ENCODE data around the gene PLCB3.
A peak's percentile ranks its signal among the peaks of the same experiment; 100 is the strongest.

PLCB3 gene

GRCh38 chr11:64251016-64251752 is at the start of gene PLCB3:
Gene PLCB3 (plus strand): TSS chr11:64251530. CDS start chr11:64251650, 120 bp downstream.
- H3K27ac ChIP-seq: peak within 1 kb of the TSS; percentile 73
- TF ChIP-seq CTCF (IDR thresholded peaks at IDR 0.05; ENCODE audit: low read depth, low read length): peak; percentile 48; the same call in 1 of the 2 replicates
- H3K27me3 ChIP-seq (ENCODE audit: insufficient read depth, low read depth, severe bottlenecking): no peaks in the 10 kb centered on the region
- peaks cover 16% of the 10 kb centered on the region for H3K36me3 ChIP-seq
- DNase-seq: peak; percentile 66
- H3K4me3 ChIP-seq (ENCODE audit: low read depth, low read length): peak within 1 kb of the TSS; percentile 78
- H3K9me3 ChIP-seq (ENCODE audit: severe bottlenecking): no peaks in the 10 kb centered on the region

GRCh38 chr11:64201543-64201942 is 49.8 kb upstream of the PLCB3 start:
- no peaks in the 10 kb centered on the region for H3K27me3 ChIP-seq (ENCODE audit: insufficient read depth, low read depth, severe bottlenecking)
- TF ChIP-seq CTCF (IDR thresholded peaks at IDR 0.05; ENCODE audit: low read depth, low read length): no peak
- DNase-seq: no peak
- H3K27ac ChIP-seq: no peak overlapping the region
- H3K4me3 ChIP-seq (ENCODE audit: low read depth, low read length): no peak overlapping the region
- H3K36me3 ChIP-seq: peaks cover 95% of the 10 kb centered on the region
- H3K9me3 ChIP-seq (ENCODE audit: severe bottlenecking): no peaks in the 10 kb centered on the region

GRCh38 chr11:64202992-64203391 is 48.3 kb upstream of the PLCB3 start:
- H3K36me3 ChIP-seq: peaks cover 93% of the 10 kb centered on the region
- no peak overlapping the region for H3K4me3 ChIP-seq (ENCODE audit: low read depth, low read length)
- no peak for TF ChIP-seq CTCF (IDR thresholded peaks at IDR 0.05; ENCODE audit: low read depth, low read length)
- no peak for DNase-seq
- no peaks in the 10 kb centered on the region for H3K9me3 ChIP-seq (ENCODE audit: severe bottlenecking)
- H3K27ac ChIP-seq: no peak overlapping the region
- no peaks in the 10 kb centered on the region for H3K27me3 ChIP-seq (ENCODE audit: insufficient read depth, low read depth, severe bottlenecking)

GRCh38 chr11:64203421-64204079 is 47.8 kb upstream of the PLCB3 start:
- Histone ChIP-seq H3K36me3 (peaks cover 88% of the 10 kb centered on the region), H3K4me3 (ENCODE audit: low read depth, low read length) (no peak overlapping the region), H3K9me3 (ENCODE audit: severe bottlenecking) (no peaks in the 10 kb centered on the region), H3K27me3 (ENCODE audit: insufficient read depth, low read depth, severe bottlenecking) (no peaks in the 10 kb centered on the region), H3K27ac (no peak overlapping the region)
- no peak for TF ChIP-seq CTCF (IDR thresholded peaks at IDR 0.05; ENCODE audit: low read depth, low read length)
- DNase-seq: no peak

GRCh38 chr11:64204080-64204440 is 47.3 kb upstream of the PLCB3 start:
- peaks cover 84% of the 10 kb centered on the region for H3K36me3 ChIP-seq
- no peaks in the 10 kb centered on the region for H3K27me3 ChIP-seq (ENCODE audit: insufficient read depth, low read depth, severe bottlenecking)

More at GRCh38 chr11:64204080-64204440, 47.3 kb upstream of the PLCB3 start:
- Histone ChIP-seq H3K27ac (no peak overlapping the region), H3K4me3 (ENCODE audit: low read depth, low read length) (no peak overlapping the region), H3K9me3 (ENCODE audit: severe bottlenecking) (no peaks in the 10 kb centered on the region)
- no peak for TF ChIP-seq CTCF (IDR thresholded peaks at IDR 0.05; ENCODE audit: low read depth, low read length)
- no peak for DNase-seq
